Embryonic facial prominence (tissue), 1 donor: Measurements from ENCODE around the gene TBX2.

Source experiments
- DNase-seq: peaks from one replicate; pipeline ENCODE4 v3.0.0-alpha.2; 2016; ENCODE audit errors: extremely low spot score

Gene TBX2

DNA sequence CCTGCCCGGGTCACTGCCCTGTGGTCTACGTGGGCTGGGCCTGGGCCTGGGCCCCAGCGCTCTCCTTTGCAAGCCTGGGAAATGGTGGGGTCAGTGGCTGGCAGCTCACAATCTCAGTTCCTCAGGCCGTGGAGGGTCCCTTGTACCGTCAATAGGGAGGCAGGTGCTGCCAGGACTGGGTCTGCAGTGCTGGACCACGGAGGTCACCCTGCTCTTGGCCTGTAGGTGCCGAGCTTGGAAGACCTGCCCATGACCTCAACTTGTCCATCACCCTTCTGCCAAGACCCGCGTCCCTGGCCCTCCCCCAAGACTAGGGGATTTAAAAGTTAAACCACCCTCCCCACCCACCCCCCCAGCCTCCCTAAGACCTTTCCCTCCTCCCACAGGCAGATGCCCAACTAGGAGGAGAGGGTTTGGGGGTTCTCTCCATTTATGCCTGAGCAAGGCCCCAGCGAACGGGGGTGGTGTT is 2.5 kb downstream of the TBX2 start:
- no peak for DNase-seq

DNA sequence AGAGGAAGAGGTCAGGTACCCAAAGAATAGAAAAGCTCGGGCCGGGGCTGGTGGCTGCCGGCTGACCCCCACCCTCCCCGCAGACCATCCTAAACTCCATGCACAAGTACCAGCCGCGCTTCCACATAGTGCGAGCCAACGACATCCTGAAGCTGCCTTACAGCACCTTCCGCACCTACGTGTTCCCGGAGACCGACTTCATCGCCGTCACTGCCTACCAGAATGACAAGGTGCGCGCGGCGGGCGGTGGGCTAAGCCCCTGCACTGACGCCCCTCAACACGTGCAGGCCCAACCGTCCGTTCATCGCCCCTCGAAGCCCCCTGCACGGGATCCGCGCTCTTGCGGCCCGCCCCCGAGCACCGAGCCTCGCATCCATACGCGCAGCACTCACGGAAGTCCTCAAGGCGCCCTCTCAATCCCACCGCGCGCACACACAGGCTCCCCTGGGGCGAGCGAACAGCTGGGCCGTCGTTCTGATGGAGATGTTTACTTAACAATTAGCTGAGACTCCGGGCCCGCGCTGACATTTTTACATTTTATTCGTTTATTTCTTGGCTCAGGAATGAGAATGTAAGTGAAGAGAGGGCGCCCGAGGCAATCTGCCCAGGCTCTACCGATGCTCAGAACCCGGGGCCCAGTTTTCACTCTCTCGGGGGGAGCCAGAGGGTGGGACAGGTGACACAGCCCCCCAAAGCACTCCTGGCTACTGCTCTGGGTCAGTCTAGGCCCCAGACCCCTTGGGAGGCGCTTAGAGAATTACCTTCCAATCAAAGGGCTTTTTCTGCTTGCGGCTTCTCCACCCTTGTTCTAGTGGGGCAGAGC is 3.5 kb downstream of the TBX2 start:
- no peak for DNase-seq

DNA sequence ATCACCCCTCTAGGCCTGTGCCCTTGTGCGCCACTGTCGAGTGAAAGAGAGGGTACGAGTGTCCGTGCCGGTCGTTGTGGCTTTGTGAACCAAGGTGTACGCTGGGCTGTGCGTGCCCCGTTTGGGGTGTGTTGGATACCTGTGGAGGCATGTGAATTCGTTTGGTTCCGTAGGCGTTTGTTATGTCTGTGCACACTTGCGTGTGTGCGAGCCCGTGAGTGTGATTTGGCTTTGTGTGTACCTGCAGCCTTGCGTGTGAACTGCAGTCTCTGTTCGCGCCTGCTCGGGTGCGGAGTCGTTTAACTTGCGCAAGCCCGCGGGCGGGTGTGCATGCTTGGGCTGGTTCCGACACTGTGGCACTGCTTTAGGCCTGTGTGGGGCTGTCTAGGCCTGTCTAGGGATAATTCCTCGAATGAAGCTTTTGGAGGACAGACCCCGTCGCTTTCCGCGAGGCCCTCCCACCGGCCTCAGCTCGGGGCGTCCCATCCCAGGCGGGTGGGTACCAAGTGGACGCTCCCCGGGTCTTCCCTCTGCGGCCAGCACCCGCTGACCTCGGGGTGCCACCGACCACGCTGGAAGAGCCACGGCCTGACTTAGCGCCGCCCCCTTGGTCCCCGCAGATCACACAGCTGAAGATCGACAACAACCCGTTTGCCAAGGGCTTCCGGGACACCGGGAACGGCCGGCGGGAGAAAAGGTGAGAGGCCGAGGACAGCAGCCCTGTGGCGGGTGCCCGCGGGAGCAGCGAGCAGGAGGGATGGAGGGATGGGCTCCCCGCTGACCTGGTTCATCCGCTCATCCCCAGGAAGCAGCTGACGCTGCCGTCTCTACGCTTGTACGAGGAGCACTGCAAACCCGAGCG is 4.4 kb downstream of the TBX2 start:
- DNase-seq, result no peak

DNA sequence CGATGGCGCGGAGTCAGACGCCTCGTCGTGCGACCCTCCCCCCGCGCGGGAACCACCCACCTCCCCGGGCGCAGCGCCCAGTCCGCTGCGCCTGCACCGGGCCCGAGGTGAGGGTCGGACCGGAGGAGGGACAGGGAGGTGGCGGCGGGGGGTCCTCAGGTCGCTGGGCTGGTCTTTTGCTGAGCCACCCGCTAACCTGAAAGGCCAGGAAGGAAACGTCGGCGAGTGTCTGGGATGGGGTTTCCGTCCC is 4.9 kb downstream of the TBX2 start:
- DNase-seq, result no peak

DNA sequence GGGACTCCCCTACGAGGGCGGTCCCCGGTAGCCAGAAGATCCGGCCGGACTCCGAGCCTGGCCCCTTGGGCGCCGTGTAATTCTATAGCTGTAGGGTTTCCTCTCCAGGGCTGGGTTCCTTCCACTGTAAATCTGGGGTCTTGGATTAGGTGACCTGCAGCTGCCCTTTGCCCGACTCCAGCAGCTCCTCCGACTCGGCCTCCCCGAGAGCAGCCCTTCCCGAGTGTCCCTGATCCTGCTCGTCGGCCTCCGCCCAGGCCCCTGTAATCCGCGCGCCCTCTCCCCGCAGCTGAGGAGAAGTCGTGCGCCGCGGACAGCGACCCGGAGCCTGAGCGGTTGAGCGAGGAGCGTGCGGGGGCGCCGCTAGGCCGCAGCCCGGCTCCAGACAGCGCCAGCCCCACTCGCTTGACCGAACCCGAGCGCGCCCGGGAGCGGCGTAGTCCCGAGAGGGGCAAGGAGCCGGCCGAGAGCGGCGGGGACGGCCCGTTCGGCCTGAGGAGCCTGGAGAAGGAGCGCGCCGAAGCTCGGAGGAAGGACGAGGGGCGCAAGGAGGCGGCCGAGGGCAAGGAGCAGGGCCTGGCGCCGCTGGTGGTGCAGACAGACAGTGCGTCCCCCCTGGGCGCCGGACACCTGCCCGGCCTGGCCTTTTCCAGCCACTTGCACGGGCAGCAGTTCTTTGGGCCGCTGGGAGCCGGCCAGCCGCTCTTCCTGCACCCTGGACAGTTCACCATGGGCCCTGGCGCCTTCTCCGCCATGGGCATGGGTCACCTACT is 5.5 kb downstream of the TBX2 start:
- no peak for DNase-seq

DNA sequence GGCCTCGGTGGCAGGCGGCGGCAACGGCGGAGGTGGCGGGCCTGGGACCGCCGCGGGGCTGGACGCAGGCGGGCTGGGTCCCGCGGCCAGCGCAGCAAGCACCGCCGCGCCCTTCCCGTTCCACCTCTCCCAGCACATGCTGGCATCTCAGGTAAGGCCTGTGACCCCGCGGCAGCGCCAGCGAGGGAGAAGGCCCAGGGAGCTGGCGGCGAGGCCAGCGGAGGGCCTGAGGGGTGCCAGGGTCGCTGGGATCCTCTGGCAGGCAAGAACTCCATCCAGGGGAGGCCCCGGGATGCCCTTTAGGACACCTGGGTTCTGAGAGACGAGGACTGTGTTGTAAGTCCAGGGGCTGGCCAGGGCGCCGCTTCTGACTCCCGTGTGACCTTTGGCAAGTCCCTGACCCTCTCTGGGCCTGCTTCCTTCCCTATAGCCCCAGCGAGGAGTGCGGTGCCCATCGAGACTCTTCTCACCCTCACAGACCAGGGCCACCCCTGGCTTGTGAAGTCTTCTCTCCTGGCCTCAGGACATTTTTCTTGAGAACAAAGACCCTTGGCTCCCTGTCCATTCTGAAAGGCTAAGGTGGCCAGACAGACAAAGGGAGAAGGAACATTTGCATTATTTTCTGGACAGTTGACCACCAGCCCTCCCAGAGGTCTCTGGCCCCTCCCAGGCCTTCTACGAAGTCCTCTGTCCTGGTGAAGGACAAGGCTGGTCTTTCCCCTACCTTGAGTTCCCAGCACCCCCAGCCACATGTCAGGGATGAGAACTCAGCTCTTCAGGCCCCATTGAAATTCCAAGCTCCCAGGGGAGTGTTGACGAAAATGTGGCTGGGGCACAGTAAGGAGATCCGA is 6.3 kb downstream of the TBX2 start:
- DNase-seq, result no peak

DNA sequence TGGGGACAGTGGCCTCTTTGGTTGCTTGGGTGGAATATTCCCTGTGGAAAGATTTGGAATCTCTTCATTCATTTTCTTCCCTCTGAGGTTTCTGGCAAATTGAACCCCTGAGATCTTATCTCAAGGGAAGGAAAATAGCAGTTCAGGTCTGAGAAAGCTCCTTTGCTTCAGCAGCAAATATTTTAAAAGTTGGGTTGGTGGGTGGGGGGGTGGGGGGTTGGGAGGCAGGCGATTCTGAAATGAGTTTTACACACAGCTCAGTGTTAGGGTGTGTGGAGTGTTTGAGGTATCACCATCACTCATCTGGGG is 6.8 kb downstream of the TBX2 start:
- DNase-seq, result no peak

DNA sequence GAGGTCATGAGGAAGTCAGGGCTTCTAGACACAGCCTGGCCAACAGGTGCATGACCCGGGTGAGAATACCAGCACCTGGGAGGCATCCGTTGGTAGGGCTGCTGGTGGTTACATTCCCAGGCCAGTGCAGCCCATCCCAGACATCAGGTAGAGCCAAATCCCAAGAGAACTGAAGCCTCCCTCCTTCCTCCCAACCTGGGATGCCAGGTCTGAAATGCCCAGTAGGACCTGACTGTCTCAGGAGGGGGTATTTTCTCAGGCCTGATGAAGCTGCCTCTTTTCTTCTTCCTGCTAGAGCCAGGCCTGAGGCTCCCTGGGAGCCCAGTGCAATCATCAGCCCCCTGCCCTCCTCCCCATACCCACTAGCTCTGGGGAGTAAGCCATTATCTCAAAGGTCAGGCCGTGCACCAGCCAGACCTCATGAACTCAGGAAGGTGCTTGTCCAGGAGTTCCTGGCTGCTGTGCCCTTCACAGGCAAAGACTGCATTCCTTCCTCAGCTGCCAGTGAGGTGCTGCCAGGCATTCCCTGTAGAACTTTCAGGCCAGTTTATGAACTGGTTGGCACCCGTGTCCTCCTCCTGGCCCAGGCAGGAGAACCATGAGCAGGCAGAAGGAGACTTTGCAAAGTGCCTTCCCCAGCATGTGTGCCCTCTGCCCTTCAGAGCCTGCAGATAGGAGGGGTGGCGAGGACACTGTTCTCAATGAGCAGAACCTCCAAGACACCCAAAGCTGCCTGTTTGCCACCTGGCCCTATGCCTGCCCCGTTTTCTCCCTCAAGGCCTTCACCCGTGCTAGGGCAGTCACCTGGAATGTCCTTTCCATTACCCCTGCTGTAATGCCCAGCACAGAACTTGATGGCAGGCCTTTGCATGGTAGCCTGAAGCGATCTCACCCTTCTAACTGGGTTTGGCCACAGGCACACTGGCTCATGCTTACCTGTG is 7.6 kb downstream of the TBX2 start:
- no peak for DNase-seq

DNA sequence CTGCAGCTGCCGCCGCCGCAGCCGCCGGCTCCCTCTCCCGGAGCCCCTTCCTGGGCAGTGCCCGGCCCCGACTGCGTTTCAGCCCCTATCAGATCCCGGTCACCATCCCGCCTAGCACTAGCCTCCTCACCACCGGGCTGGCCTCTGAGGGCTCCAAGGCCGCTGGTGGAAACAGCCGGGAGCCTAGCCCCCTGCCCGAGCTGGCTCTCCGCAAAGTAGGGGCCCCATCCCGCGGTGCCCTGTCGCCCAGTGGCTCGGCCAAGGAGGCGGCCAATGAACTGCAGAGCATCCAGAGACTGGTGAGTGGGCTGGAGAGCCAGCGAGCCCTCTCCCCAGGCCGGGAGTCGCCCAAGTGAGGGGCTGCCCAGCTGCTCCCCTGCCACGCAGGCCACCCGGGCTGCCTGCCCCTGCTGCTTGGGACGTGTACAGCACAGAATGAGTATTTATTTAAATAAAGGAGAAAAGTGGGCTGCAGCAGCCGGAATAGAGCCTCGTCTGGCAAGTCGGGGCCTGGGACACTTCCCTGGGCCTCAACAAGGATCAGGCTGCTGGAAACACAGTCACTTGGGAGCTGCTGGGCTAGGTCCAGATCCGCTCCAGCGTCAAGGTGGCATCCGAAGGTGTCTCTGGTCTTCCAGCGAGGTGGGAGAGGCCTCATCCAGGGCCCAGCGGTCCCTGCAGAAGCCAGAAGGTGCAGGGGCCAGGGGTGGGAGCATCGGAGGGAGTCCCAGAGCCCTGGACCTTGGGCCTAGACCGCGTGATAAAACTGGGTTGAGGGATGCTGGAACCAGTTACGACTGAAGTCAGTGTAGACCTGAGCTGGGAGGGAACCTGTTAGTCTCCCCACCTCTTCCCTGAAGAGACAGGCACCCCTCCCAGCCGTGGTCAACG is 8.8 kb downstream of the TBX2 start:
- no peak for DNase-seq

DNA sequence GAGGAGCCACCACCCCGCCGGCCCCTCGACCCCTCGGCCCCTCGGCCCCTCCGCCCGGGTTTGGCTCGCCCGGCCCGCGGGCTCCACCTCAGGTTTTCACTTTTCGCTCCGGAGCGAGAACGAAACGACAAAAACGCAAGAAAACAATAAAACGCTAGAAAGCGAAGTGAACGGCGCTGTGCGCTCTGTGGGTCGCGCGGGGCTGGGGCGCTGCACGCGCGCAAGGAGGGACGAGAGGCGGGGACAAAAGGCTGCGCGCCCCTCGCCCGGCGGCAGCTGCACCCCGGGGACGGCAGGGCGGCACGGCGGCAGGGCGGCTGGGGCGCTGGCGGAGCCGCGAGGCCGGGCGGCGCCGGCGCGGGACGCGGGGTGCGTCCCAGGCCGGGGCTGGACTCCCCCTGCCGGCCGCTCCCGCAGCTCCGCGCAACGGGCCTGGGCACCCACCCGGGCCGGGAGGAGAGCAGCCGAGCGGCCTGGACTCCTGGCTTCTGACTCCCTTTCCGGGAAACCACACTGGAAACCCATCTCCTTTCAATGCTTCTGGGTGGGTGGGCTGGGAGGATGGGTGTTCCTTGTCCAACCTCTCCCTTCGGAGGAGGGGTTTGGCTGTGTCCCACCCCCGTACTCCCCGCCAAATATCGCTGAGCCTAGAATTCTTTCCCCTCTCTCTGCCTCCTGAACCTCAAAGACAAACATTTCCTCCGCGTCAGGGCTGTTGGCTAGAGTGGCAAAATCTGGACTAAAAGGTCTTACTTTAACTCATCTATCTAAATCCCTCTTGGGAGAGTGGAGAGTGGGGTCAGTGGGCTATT is 9.9 kb downstream of the TBX2 start:
- DNase-seq, result no peak

DNA sequence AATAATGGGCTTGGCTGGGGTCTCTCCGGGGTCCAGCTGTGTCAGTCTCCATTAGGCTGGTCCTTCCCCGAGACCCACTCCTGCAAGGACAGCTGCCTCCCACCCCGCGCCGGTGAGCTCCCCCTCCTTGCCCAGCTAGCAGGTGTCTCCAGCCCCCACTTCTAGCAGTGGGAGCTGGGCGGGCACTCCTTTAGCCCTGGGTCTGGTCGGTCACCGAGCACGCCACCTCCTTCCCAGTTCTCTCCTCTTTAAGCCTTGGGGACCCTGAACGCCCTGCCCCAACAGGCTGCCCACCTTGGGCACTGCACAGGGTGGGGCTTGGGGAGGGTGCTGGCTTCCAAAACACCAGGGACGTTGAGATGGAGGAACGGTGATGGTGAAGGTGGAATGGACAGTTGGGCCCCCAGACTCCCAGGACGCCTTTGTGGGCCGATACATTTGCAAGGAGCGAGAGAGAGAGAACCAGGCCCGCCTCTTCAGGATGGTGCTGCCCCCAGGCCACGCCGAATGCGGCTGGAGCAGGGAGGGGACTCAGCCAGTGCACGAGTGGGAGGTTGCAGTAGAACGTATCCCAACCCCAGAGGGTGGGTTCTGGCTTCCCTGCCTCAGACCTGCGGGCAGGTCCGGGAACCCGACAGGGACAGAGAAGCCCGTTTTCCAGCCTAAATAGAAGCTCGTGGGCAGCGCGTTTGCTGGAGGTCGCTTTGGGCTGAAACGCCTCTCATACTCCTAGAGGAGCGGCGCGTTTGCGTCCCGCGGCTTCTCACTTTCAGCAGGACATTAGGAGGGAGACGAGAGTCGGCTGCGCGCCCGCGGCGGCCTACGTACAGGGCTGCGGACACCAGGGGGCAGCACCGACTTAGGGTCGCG is 10.7 kb downstream of the TBX2 start:
- DNase-seq, result no peak

DNA sequence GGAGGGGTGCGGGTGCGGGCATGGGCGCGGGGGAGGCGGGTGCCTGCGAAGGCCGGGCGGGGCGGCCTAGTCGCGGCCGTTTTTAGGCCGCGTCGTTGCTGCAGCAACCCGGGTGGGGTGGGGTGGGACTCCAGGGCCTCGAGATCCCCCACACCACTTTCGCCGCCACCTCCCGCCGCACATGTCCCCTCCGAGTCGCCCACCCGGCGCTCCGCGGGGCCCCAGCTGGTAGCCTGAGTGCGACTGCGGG is 11.3 kb downstream of the TBX2 start:
- no peak for DNase-seq

DNA sequence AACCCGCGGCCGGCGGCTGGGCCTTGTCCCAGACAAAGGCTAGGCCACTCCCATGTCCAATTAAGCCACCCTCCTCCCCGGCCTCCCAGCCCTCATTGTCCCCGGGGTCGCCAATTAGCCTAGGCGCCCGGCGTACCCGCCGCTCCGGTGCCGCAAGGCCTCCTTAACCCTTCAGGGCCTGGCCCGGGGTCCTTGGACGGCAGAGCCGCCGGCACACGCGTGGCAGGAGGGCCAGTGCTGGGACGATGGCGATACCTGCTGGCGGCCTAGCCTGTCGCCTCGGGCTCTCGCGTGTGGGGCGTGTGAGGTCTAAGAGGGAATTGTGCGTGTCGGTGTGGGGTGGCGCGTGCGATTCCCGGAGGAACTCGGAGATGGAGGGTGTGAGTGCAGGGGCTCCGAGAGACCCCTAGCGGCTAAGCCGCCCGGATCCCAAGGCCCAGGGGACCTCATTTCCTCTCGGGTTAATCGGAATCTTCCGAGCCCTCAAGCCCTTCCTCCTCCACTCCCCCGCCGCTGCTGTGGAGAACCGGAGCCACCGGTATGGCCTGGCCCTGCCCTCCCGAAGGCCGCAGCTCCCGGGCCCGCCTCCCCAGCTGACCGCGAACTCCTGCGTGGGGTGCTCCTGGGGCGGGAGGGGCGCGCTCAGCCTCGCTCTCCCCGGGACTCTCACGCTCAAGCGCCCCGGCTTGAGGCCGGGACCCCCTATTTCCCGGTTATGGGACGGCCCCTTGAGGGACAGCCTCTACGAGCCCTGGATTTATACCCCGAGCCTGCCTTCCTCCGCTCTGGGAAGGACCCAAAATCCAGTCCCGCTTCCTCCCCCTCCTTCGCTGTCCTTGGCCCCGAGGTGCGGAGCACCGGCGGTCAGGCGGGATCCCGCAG is 11.9 kb downstream of the TBX2 start:
- DNase-seq, result no peak

DNA sequence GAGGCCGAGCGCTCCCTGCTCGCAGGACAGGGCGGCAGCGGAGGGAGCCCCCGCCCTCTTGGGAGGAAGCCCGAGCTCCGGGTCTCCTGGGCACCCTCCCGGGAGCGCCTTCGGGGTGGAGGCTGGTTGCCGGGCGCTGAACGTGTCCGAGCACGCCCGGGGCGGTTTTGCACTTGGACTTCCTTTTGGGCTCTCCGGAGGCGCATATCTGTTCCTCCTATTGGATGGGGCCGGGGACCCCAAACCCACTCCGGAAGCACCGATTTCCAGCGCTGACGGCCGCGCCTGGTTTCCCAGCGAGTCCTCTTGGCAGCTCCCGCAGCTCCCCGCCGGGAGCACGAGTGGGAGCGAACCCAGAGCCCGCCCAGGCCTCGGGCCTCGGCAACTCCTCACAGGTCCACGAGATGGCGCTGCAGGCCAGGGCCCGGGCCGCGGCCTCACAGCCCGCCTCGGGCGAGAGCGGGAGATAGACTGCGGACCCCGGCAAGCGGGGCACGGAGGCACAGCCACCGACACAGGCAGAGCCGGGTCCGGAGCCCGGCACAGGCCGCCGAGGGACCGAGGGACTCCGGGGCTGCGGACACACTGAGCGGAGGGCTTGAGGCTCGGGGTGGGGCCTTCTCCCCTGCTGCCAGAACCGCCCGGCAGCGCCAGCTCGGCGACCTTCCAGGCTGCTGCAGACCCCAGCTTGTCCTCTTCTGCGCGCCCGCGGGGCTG is 12.7 kb downstream of the TBX2 start:
- peak; percentile 72 for DNase-seq

DNA sequence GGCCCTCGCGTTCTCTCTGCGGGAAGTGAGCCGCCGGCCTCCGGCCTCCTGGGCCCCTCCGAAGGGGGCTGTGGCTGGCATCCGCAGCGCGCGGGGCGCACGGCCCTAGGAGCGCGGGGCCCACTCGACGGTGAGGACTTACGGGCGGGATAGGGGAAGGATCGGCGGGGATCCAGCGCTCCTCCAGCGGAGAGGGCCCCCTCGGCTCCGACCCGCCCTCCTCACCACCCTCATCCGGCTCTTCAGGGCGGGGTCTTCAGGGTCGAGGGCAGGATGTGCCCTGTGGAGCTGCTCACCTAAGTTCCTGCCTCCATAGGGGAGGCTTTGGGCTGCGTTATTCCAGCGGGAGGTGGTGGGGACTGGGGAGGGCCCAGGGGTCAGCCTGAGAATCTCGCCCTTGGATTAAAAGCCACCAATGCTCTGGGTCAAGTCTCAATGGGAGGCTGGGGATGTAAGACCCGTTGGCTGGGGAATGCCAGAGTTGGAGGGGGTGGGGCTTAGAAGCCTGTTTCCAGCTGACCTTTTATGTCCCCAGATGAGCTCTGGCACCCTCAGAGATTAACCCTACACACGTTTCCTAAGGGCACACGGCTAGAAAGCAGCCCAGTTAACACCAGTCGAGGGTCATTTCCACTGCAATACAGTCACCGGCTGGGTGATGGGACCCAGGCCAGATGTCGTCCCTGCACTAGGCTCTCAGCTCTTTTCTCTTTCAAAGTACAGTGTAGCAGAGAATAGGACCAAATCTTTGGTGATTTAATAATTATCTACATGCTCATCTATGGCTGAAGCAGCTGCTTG is 13.4 kb downstream of the TBX2 start:
- no peak for DNase-seq
